Prostate gland (tissue), 2 donors: ENCODE results near the gene PHKB. TPM values are rescaled to one million over a fixed set of nuclear protein-coding genes. Genes with fewer than 3 reads are reported as not detected.

Experiments used
- DNase-seq: peaks from one replicate; pipeline ENCODE4 v3.0.0-alpha.2; 2019; ENCODE audit warnings: low spot score
- H3K27ac ChIP-seq, 2 donors: fragments of 200-600 bp; sonication (generic); 2 replicates each; pipeline ENCODE4 v1.5.1; 2017 to 2019
- H3K27me3 ChIP-seq: fragments of 200-600 bp; sonication (generic); replicated peaks from 2 replicates; pipeline ENCODE4 v1.5.1; 2019; ENCODE audit not compliant: insufficient read depth
- H3K36me3 ChIP-seq, 2 donors: fragments of 200-600 bp; sonication (generic); 1 replicate in 1 of 2; 2 replicates in 1 of 2; pipeline versions ENCODE4 v1.5.1 to v1.8.1; 2017 to 2019
- H3K4me1 ChIP-seq: fragments of 200-600 bp; sonication (generic); replicated peaks from 2 replicates; pipeline ENCODE4 v1.5.1; 2019
- H3K4me3 ChIP-seq, 2 donors: fragments of 200-600 bp; sonication (generic); 2 replicates each; pipeline ENCODE4 v1.5.1; 2017 to 2019
- H3K9me3 ChIP-seq: fragments of 200-600 bp; sonication (generic); 2 replicates; pipeline ENCODE4 v1.5.1; 2017
- CTCF ChIP-seq, 4 experiments: fragments of 200-600 bp in 2 of 4; fragments of 450-650 bp in 2 of 4; sonication (generic) in 2 of 4; IDR thresholded peaks; 1 replicate in 3 of 4; 2 replicates in 1 of 4; pipeline ENCODE4 v1.5.1; 2016 to 2019; ENCODE audit warnings: antibody characterized with exemption in 4 of 4, mild to moderate bottlenecking in 2 of 4, moderate library complexity in 2 of 4
- POLR2A ChIP-seq: fragments of 450-650 bp; IDR thresholded peaks from one replicate; pipeline ENCODE4 v1.6.1; 2016; ENCODE audit warnings: antibody characterized with exemption, mild to moderate bottlenecking
- POLR2AphosphoS5 ChIP-seq: sonication (generic); formaldehyde crosslinking; IDR thresholded peaks from one replicate; pipeline ENCODE4 v1.6.1; 2017; ENCODE audit warnings: antibody characterized with exemption
- WGBS: methylation state at CpG from one replicate; pipeline ENCODE4 v1.1.5; 2018; 5-methylcytosine and 5-hydroxymethylcytosine counted together
- intact Hi-C: fragments of 100-400 bp; cut with DNase I; formaldehyde crosslinking; loops from one replicate; pipeline ENCODE4 v1.14.2; 2022
- total RNA-seq, 2 donors: library from RNA; depleted of rRNA; stranded (reverse); fragments of >200 nt; gene quantifications; one replicate each; pipeline ENCODE4 v1.1.0, GENCODE V29; 2016

Gene PHKB
- total RNA-seq, 2 donors from 2014 or later, result 70.1 to 93.7 TPM

GRCh38 chr16:47449788-47450187 lies 11.3 kb upstream of the PHKB start:
- intact Hi-C loops, result no loop called here
- no peak for TF ChIP-seq CTCF (IDR thresholded peaks at IDR 0.05)
- no peak for TF ChIP-seq POLR2AphosphoS5
- no peak for TF ChIP-seq POLR2A

GRCh38 chr16:47458331-47458730 lies 2.8 kb upstream of the PHKB start:
- DNase-seq, result no peak
- H3K4me1 ChIP-seq, result no peaks in the 10 kb centered on the region
- no peak overlapping the region for H3K4me3 ChIP-seq
- no peaks in the 10 kb centered on the region for H3K27me3 ChIP-seq
- WGBS, result 94% methylated on average over 2 of the region's 2 CpGs
- no peak overlapping the region for H3K27ac ChIP-seq
- intact Hi-C loops, result no loop called here
- H3K9me3 ChIP-seq, result no peaks in the 10 kb centered on the region
- TF ChIP-seq CTCF (IDR thresholded peaks at IDR 0.05), result no peak
- no peak for TF ChIP-seq POLR2AphosphoS5
- TF ChIP-seq POLR2A, result no peak
- no peaks in the 10 kb centered on the region for H3K36me3 ChIP-seq

More at GRCh38 chr16:47449788-47450187, 11.3 kb upstream of the PHKB start:
- 80% methylated on average over 3 of the region's 3 CpGs for WGBS
- Histone ChIP-seq H3K4me1 (no peaks in the 10 kb centered on the region), H3K27ac (no peak overlapping the region), H3K27me3 (no peaks in the 10 kb centered on the region), H3K4me3 (no peak overlapping the region), H3K9me3 (no peaks in the 10 kb centered on the region), H3K36me3 (no peaks in the 10 kb centered on the region)
- no peak for DNase-seq

GRCh38 chr16:47459603-47460002 lies 1.5 kb upstream of the PHKB start:
- intact Hi-C loops, result loop anchor here (10.0 kb wide), 1 partner anchor 315 kb away; the partner anchor contains the start of gene NETO2
- no peaks in the 10 kb centered on the region for H3K4me1 ChIP-seq
- H3K27me3 ChIP-seq, result no peaks in the 10 kb centered on the region
- H3K27ac ChIP-seq, result no peak overlapping the region
- no peak for DNase-seq
- H3K9me3 ChIP-seq, result no peaks in the 10 kb centered on the region
- 68% methylated on average over 1 of the region's 1 CpG for WGBS
- TF ChIP-seq POLR2AphosphoS5 (no peak), CTCF (IDR thresholded peaks at IDR 0.05) (no peak), POLR2A (no peak)
- no peaks in the 10 kb centered on the region for H3K36me3 ChIP-seq
- H3K4me3 ChIP-seq, result no peak overlapping the region

GRCh38 chr16:47460359-47460710 lies 796 bp upstream of the PHKB start:
- Histone ChIP-seq H3K36me3 (no peaks in the 10 kb centered on the region), H3K27ac (peak overlapping the region; percentile 97 to 100), H3K4me3 (peak overlapping the region; percentile 72 to 92), H3K9me3 (no peaks in the 10 kb centered on the region), H3K27me3 (no peaks in the 10 kb centered on the region), H3K4me1 (no peaks in the 10 kb centered on the region)
- TF ChIP-seq POLR2A (no peak), POLR2AphosphoS5 (no peak), CTCF (IDR thresholded peaks at IDR 0.05) (no peak)
- DNase-seq, result no peak
- WGBS, result under 1% methylated on average over 4 of the region's 4 CpGs
- intact Hi-C loops, result loop anchor here (10.0 kb wide), 1 partner anchor 316 kb away; the partner anchor contains the start of gene NETO2

- Histone ChIP-seq H3K4me3 (peak overlapping the region; percentile 72 to 92), H3K4me1 (no peaks in the 10 kb centered on the region), H3K27ac (peak overlapping the region; percentile 97 to 100), H3K36me3 (no peaks in the 10 kb centered on the region), H3K9me3 (no peaks in the 10 kb centered on the region), H3K27me3 (no peaks in the 10 kb centered on the region)
- intact Hi-C loops, result loop anchor here (10.0 kb wide), 1 partner anchor 317 kb away; the partner anchor contains the start of gene NETO2
- peak in 1 of 4 experiments; percentile 15 for TF ChIP-seq CTCF (IDR thresholded peaks at IDR 0.05)
- peak; percentile 31 for TF ChIP-seq POLR2A
- TF ChIP-seq POLR2AphosphoS5, result peak; percentile 51
- under 1% methylated on average over 17 of the region's 17 CpGs for WGBS
- peak; percentile 27 for DNase-seq
These were observed 601 bp downstream of the PHKB start for GRCh38 chr16:47461598-47462266.
